Skeletal muscle satellite cell (primary cell): ENCODE data around the gene CLASP1.

Source experiments
- H3K27me3 ChIP-seq: 2 replicates; pipeline ENCODE4 v1.7.0; 2013; ENCODE audit warnings: low read length; ENCODE audit not compliant: control insufficient read depth, insufficient read depth
- H3K36me3 ChIP-seq: 2 replicates; pipeline ENCODE4 v1.7.0; 2013; ENCODE audit warnings: mild to moderate bottlenecking, control low read depth, low read length; ENCODE audit not compliant: insufficient read depth
- H3K4me1 ChIP-seq: 2 replicates; pipeline ENCODE4 v1.7.0; 2013; ENCODE audit warnings: low read length; ENCODE audit not compliant: control insufficient read depth, insufficient read depth
- H3K4me2 ChIP-seq: 2 replicates; pipeline ENCODE4 v1.7.0; 2013; ENCODE audit warnings: mild to moderate bottlenecking, low read length
- H3K4me3 ChIP-seq: 2 replicates; pipeline ENCODE4 v1.7.0; 2013; ENCODE audit warnings: low read length
- H3K9ac ChIP-seq: 2 replicates; pipeline ENCODE4 v1.7.0; 2013; ENCODE audit warnings: mild to moderate bottlenecking, low read depth, low read length, moderate library complexity
- H3K9me3 ChIP-seq: replicated peaks from 2 replicates; pipeline ENCODE4 v1.7.0; 2013; ENCODE audit warnings: mild to moderate bottlenecking, control low read depth, low read length

The CLASP1 gene

DNA sequence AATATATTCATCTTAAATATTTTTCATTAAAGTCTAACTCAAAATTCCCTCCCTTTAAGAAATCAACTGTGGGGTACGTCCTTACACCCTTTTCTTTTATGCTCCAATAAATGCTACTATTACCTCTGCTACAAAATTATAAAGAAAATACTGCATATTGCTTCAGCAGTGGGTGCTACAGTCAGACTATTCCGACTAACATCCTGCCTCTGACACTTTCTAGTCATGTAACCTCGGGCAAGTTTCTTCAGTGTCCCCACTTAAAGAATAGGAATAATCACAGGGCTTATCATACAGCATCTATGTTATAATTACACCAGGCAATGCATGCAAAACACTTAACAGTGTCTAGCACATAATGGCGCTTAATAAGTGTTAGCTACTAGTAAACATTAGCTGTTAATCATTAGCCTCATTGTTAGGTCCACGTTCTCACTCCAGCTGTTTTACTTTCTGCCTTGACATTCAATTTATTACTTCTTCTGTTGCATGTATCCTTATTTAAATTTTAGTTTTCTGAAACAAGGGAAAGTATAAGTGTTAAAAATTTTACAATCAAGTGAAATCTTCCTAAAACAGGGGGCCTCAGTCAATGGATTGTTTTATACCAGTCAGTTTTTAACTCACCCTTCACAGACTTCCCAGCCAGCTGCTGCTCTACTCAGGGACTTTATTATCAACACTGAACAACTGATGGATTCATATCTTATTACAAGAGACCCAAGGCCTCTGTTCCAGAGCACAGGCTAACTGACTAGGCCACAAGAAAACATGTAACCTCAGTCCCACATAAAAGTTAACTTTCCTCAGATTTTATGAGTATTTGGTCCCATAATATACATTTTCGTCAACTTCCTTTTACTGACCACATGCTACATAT is 54.0 kb downstream of the CLASP1 start:
- Histone ChIP-seq H3K4me2 (no peak overlapping the region), H3K27me3 (no peaks in the 10 kb centered on the region), H3K9me3 (no peaks in the 10 kb centered on the region), H3K9ac (no peak overlapping the region), H3K4me1 (peaks cover 10% of the 10 kb centered on the region), H3K4me3 (no peak overlapping the region), H3K36me3 (no peaks in the 10 kb centered on the region)

- no peaks in the 10 kb centered on the region for H3K9me3 ChIP-seq
- no peak overlapping the region for H3K4me3 ChIP-seq
- peaks cover 8% of the 10 kb centered on the region for H3K4me1 ChIP-seq
- no peaks in the 10 kb centered on the region for H3K36me3 ChIP-seq
- H3K9ac ChIP-seq, result no peak overlapping the region
- H3K27me3 ChIP-seq, result no peaks in the 10 kb centered on the region
- no peak overlapping the region for H3K4me2 ChIP-seq
These were observed 58.1 kb downstream of the CLASP1 start for GRCh38 chr2:121591199-121591598.

DNA sequence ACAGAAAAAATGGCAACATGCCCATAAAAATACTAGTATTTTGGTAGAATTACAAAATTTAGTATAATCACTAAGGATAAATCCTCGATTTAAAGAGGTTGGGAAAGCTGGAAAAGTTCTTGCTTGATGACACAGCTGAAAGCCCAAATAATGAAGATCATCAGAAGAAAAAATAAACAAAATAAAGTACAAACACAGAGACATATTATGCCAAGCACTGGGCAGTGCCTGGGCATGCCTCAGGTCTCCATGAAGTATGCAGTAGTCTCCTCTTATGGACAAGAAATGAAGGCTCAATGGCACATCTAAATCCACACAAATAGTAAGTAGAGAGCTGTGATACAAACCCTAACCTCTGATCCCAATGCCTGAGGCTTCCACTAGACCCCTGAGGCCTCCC is 60.9 kb downstream of the CLASP1 start:
- H3K27me3 ChIP-seq, result no peaks in the 10 kb centered on the region
- H3K36me3 ChIP-seq, result no peaks in the 10 kb centered on the region
- H3K4me1 ChIP-seq, result peaks cover 8% of the 10 kb centered on the region
- no peak overlapping the region for H3K4me2 ChIP-seq
- H3K9ac ChIP-seq, result no peak overlapping the region
- no peaks in the 10 kb centered on the region for H3K9me3 ChIP-seq
- H3K4me3 ChIP-seq, result no peak overlapping the region

DNA sequence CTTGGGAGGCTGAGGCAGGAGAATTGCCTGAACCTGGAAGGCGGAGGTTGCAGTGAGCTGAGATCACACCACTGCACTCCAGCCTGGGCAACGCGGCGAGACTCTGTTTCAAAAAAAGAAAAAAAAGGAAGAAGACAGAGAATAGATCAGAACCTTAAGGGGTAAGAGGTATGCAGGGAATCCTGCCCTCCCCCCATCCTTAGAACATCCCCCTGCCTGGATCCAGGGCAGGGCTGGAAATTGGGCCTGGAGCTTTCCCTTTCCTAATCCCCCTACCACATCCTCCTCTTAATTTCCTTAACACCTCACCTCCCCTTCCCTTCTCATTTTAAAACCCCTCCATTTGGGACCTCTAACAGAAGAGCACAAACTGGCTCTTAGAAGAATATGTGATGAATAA is 62.1 kb downstream of the CLASP1 start:
- H3K9me3 ChIP-seq, result no peaks in the 10 kb centered on the region
- H3K27me3 ChIP-seq, result no peaks in the 10 kb centered on the region
- no peaks in the 10 kb centered on the region for H3K36me3 ChIP-seq
- H3K4me2 ChIP-seq, result no peak overlapping the region
- H3K4me3 ChIP-seq, result no peak overlapping the region
- peaks cover 8% of the 10 kb centered on the region for H3K4me1 ChIP-seq
- H3K9ac ChIP-seq, result no peak overlapping the region

DNA sequence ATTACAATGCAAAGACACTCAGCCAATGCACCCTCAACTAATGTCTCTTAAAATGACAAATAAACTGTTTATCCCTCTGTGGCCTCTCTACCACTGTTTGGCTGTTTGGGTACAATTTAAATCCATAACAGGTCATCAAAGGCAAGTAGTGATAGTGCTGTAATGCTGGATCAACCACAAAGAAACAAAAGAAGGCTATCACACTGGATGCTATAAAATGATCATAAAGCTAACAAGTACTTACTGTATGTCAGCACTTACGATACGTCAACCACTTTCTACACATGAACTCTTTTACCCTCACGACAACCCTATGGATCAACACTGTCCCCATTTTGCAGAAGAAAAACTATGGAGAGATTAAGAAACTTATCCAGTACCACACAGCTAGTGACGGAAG is 64.5 kb downstream of the CLASP1 start:
- Histone ChIP-seq H3K36me3 (no peaks in the 10 kb centered on the region), H3K9ac (no peak overlapping the region), H3K4me1 (peaks cover 20% of the 10 kb centered on the region), H3K27me3 (no peaks in the 10 kb centered on the region), H3K9me3 (no peaks in the 10 kb centered on the region), H3K4me2 (no peak overlapping the region), H3K4me3 (no peak overlapping the region)

DNA sequence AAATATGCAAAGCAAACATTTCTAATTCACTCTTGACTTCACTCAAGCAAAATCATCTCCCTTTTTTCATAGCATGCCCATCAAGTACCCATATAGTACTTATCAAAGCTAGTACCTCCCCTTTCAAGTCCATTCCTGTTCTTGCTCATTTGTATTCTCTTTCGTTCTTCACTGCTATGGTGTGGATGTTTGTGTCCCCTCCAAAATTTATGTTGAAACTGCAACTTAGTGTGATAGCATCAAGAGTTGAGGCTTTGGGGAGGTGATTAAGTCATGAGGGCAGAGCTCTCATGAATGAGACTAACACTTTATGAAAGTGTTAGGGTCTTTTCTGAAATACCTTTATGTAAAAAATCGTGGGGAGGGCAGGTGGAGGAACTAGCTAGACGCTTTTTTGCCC is 65.7 kb downstream of the CLASP1 start:
- Histone ChIP-seq H3K4me3 (no peak overlapping the region), H3K27me3 (no peaks in the 10 kb centered on the region), H3K9me3 (no peaks in the 10 kb centered on the region), H3K9ac (no peak overlapping the region), H3K4me1 (peaks cover 24% of the 10 kb centered on the region), H3K36me3 (no peaks in the 10 kb centered on the region), H3K4me2 (no peak overlapping the region)

DNA sequence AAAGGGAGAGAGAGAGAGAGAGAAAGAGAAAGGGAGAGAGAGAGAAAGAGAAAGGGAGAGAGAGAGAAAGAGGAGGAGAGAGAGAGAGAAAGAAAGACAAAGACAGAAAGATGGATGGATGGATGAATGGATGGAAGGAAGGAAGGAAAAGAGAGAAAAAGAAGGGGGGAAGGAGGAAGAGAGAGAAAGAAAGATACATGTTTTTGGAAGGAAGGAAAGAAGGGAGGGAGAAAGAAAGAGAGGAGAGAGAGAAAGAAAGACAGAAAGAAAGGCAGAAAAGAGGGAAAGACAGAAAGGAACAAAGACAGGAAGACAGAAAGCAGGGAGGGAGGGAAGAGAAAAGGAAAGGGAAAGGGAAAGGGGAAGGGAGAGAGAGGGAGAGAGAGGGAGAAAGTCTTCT is 67.0 kb downstream of the CLASP1 start:
- peaks cover 18% of the 10 kb centered on the region for H3K4me1 ChIP-seq

GRCh38 chr2:121579309-121579708 is 70.0 kb downstream of the CLASP1 start:
- peaks cover 18% of the 10 kb centered on the region for H3K4me1 ChIP-seq

More for the DNA sequence above, 67.0 kb downstream of the CLASP1 start:
- no peak overlapping the region for H3K4me2 ChIP-seq
- no peak overlapping the region for H3K9ac ChIP-seq
- H3K36me3 ChIP-seq, result no peaks in the 10 kb centered on the region
- H3K27me3 ChIP-seq, result no peaks in the 10 kb centered on the region
- H3K4me3 ChIP-seq, result no peak overlapping the region
- no peaks in the 10 kb centered on the region for H3K9me3 ChIP-seq

DNA sequence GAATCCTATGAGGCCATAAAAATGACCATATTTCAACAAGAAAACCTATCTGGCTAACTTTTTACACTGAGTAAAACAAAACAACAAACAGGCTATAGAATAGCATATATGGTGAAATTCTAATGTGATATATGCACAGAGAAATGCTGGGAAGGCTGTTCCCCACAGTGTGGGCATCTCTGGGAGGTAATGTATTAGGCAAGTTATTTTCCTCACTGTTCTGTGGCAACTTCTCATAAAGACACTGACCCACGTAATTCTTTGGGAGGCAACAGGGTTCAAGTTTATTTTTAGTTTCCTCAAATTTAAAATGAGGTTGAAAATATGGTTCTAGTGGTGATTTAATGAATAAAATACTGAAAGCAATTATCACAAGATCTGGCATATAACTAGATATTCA is 71.9 kb downstream of the CLASP1 start:
- Histone ChIP-seq H3K4me1 (peaks cover 26% of the 10 kb centered on the region), H3K4me3 (no peak overlapping the region), H3K4me2 (no peak overlapping the region), H3K9me3 (no peaks in the 10 kb centered on the region), H3K36me3 (peaks cover 3% of the 10 kb centered on the region), H3K27me3 (no peaks in the 10 kb centered on the region), H3K9ac (no peak overlapping the region)

More at GRCh38 chr2:121579309-121579708, 70.0 kb downstream of the CLASP1 start:
- H3K9me3 ChIP-seq, result no peaks in the 10 kb centered on the region
- no peak overlapping the region for H3K4me2 ChIP-seq
- H3K9ac ChIP-seq, result no peak overlapping the region
- no peaks in the 10 kb centered on the region for H3K36me3 ChIP-seq
- H3K27me3 ChIP-seq, result no peaks in the 10 kb centered on the region
- H3K4me3 ChIP-seq, result no peak overlapping the region

- Histone ChIP-seq H3K27me3 (no peaks in the 10 kb centered on the region), H3K4me3 (no peak overlapping the region), H3K36me3 (peaks cover 3% of the 10 kb centered on the region)
These were observed 73.0 kb downstream of the CLASP1 start for GRCh38 chr2:121576263-121576662.

GRCh38 chr2:121575800-121576199 is 73.5 kb downstream of the CLASP1 start:
- H3K4me1 ChIP-seq, result peaks cover 23% of the 10 kb centered on the region
- H3K36me3 ChIP-seq, result peaks cover 3% of the 10 kb centered on the region
- H3K4me2 ChIP-seq, result no peak overlapping the region
- no peaks in the 10 kb centered on the region for H3K9me3 ChIP-seq
- H3K4me3 ChIP-seq, result no peak overlapping the region
- H3K27me3 ChIP-seq, result no peaks in the 10 kb centered on the region
- H3K9ac ChIP-seq, result no peak overlapping the region

More at GRCh38 chr2:121576263-121576662, 73.0 kb downstream of the CLASP1 start:
- H3K9me3 ChIP-seq, result no peaks in the 10 kb centered on the region
- no peak overlapping the region for H3K4me2 ChIP-seq
- peaks cover 26% of the 10 kb centered on the region for H3K4me1 ChIP-seq
- H3K9ac ChIP-seq, result no peak overlapping the region

DNA sequence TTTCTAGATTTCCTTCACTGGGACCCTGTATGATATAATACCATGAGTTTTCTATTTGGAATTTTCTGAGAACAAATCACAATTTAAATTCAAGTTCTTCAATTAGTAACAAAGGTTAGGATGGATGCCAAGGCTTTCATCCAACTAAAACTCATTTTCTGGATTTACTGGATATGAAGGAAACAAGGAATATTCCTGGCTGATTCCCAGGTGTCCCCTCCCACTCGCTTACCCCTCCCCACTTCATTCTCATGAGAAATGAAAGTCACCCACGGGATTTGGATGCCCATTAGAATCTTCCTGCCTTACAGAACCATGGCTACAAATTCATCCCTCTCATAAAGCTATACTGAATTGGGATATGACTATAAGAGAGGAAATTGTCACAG is 78.6 kb downstream of the CLASP1 start:
- no peak overlapping the region for H3K9ac ChIP-seq
- H3K36me3 ChIP-seq, result peaks cover 3% of the 10 kb centered on the region
- H3K4me2 ChIP-seq, result no peak overlapping the region
- H3K4me3 ChIP-seq, result no peak overlapping the region
- H3K4me1 ChIP-seq, result peaks cover 29% of the 10 kb centered on the region
- no peaks in the 10 kb centered on the region for H3K27me3 ChIP-seq
- H3K9me3 ChIP-seq, result no peaks in the 10 kb centered on the region
